HepG2 (cell line): ENCODE results near the gene EIF5. TPM values are rescaled to one million over a fixed set of nuclear protein-coding genes. Genes with fewer than 3 reads are reported as not detected.

Experiments
- EHMT2 ChIP-seq: fragments of 200-600 bp; sonication (generic); IDR thresholded peaks from 2 replicates; pipeline ENCODE4 v1.7.0; 2017; ENCODE audit warnings: antibody characterized with exemption, low read depth, low read length, borderline replicate concordance
- JUND ChIP-seq: sonication (generic); formaldehyde crosslinking; IDR thresholded peaks from 2 replicates; pipeline ENCODE4 v1.8.0; 2022; ENCODE audit warnings: mild to moderate bottlenecking, missing genetic modification reagents
- KAT8 ChIP-seq: IDR thresholded peaks from 2 replicates; pipeline ENCODE4 v1.6.1; 2016; ENCODE audit warnings: missing genetic modification reagents, missing compliant biosample characterization
- MEF2D ChIP-seq: sonication (generic); formaldehyde crosslinking; IDR thresholded peaks from 2 replicates; pipeline ENCODE4 v1.5.1; 2020; ENCODE audit warnings: mild to moderate bottlenecking, missing genetic modification reagents
- PHB2 ChIP-seq: fragments of 450-650 bp; IDR thresholded peaks from 2 replicates; pipeline ENCODE4 v1.6.1; 2018; ENCODE audit not compliant: partially characterized antibody
- PHF5A ChIP-seq: IDR thresholded peaks from one replicate; pipeline ENCODE4 v1.6.1; 2018; ENCODE audit warnings: low read depth, missing genetic modification reagents; ENCODE audit not compliant: unreplicated experiment
- ZFAT ChIP-seq: sonication (generic); formaldehyde crosslinking; conservative IDR thresholded peaks from 2 replicates; pipeline ENCODE4 v1.8.1; 2023; ENCODE audit warnings: missing genetic modification reagents, inconsistent platforms
- ZMYM4 ChIP-seq: sonication (generic); formaldehyde crosslinking; IDR thresholded peaks from 2 replicates; pipeline ENCODE4 v1.8.1; 2023; ENCODE audit warnings: mild to moderate bottlenecking, missing genetic modification reagents
- ZNF44 ChIP-seq: sonication (generic); formaldehyde crosslinking; IDR thresholded peaks from 2 replicates; pipeline ENCODE4 v1.5.1; 2020; ENCODE audit warnings: mild to moderate bottlenecking, missing genetic modification reagents
- ZNF460 ChIP-seq: sonication (generic); formaldehyde crosslinking; IDR thresholded peaks from 2 replicates; pipeline ENCODE4 v1.5.1; 2020; ENCODE audit warnings: missing genetic modification reagents, mild to moderate bottlenecking, borderline replicate concordance
- ZNF496 ChIP-seq: sonication (generic); formaldehyde crosslinking; IDR thresholded peaks from 2 replicates; pipeline ENCODE4 v1.8.1; 2023; ENCODE audit warnings: mild to moderate bottlenecking, moderate library complexity, missing genetic modification reagents; ENCODE audit not compliant: insufficient replicate concordance
- ZNF562 ChIP-seq: sonication (generic); formaldehyde crosslinking; IDR thresholded peaks from 2 replicates; pipeline ENCODE4 v1.8.0; 2022; ENCODE audit warnings: missing genetic modification reagents, borderline replicate concordance
- ZNF652 ChIP-seq: IDR thresholded peaks from 2 replicates; pipeline ENCODE4 v1.6.1; 2016; ENCODE audit warnings: low read depth, borderline replicate concordance
- polyA plus RNA-seq, 8 experiments: library from polyadenylated mRNA; depleted of rRNA in 3 of 8; stranded (reverse) in 7 of 8; unstranded in 1 of 8; fragments of >200 nt; fragmentation: Illumina TruSeq in 4 of 8; extraction: Trizol in 4 of 8; gene quantifications; 2 replicates each; pipeline versions ENCODE4 v1.2.1 to v1.2.3, GENCODE V29; 2011 to 2016; ENCODE audit warnings: low read depth in 4 of 8, missing spikeins in 1 of 8, mixed read lengths in 1 of 8; ENCODE audit not compliant: insufficient read depth in 1 of 8
- total RNA-seq, 5 experiments: library from RNA; depleted of rRNA; stranded (reverse); fragments of >200 nt; fragmentation: Illumina TruSeq; extraction: Trizol; gene quantifications; 2 replicates each; pipeline ENCODE4 v1.2.3, GENCODE V29; 2016; ENCODE audit warnings: low read depth in 1 of 5
- TF ChIP-seq, protein P1 (sequence below): sonication (generic); formaldehyde crosslinking; IDR thresholded peaks from 2 replicates; pipeline ENCODE4 v1.4.0; 2020; ENCODE audit warnings: mild to moderate bottlenecking, missing genetic modification reagents, borderline replicate concordance
- TF ChIP-seq, protein P2 (sequence below): sonication (generic); formaldehyde crosslinking; IDR thresholded peaks from 2 replicates; pipeline ENCODE4 v1.4.0; 2020; ENCODE audit warnings: missing genetic modification reagents
- TF ChIP-seq, protein P3 (sequence below): IDR thresholded peaks from 2 replicates; pipeline ENCODE4 v1.6.1; 2012; ENCODE audit warnings: inconsistent platforms
- TF ChIP-seq, protein P4 (sequence below): sonication (generic); formaldehyde crosslinking; IDR thresholded peaks from 2 replicates; pipeline ENCODE4 v1.4.0; 2020; ENCODE audit warnings: mild to moderate bottlenecking, missing genetic modification reagents, borderline replicate concordance
- TF ChIP-seq, protein P5 (sequence below): sonication (generic); formaldehyde crosslinking; IDR thresholded peaks from 2 replicates; pipeline ENCODE4 v1.8.1; 2023; ENCODE audit warnings: missing genetic modification reagents, mild to moderate bottlenecking, borderline replicate concordance
- TF ChIP-seq, protein P6 (sequence below): IDR thresholded peaks from 2 replicates; pipeline ENCODE4 v1.6.1; 2016; ENCODE audit warnings: missing compliant biosample characterization, missing genetic modification reagents, borderline replicate concordance

The EIF5 gene
- total and polyA plus RNA-seq, 2 of the 13 experiments (the other 11 are each of a cell fraction or from before 2014, with no cell fraction given), result 189 to 281 TPM

DNA sequence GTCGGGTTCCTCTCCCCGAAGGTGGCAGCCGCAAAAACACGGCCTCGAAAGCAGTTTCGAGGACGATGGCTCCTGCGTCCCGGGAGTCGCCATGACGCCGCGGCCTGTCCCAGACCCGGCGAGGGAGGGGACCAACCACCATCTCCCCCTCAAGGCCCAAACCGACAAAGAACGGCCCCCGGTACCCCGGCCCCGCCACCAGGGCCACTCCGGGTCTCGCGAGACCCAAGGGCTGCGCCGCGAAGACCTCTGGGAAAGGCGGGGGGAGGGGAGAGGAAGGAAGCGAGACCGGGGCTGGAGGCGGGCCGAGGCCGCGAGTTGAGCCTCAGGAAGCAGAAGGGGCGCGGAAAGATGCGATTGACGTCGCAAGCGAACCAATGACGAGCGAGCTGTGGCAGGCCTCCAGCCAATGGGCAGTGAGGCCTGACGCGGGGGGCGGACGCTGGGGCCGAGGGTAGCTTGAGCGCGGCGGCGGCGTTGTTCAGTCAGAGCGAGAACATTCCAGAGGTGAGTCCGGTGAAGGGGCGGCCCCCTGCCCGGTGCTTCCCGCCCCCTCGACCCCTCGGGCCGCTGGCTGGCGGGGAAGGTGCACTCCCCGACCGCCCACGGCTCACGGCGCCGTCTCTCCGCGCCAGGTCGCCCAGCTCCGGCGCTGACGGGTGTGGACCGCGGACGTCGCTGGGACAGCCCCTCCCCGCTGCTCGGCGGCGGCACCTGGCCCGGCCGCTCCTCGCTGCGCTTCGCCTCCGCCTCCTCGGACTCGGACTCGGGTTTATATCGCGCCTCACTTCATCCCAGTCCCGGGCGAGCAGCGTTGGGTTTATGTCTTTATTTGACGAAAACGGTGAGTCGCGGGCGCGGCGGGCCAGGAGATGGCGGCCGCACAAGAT lies at the start of gene EIF5 (continued):
- TF ChIP-seq, protein P1, sequence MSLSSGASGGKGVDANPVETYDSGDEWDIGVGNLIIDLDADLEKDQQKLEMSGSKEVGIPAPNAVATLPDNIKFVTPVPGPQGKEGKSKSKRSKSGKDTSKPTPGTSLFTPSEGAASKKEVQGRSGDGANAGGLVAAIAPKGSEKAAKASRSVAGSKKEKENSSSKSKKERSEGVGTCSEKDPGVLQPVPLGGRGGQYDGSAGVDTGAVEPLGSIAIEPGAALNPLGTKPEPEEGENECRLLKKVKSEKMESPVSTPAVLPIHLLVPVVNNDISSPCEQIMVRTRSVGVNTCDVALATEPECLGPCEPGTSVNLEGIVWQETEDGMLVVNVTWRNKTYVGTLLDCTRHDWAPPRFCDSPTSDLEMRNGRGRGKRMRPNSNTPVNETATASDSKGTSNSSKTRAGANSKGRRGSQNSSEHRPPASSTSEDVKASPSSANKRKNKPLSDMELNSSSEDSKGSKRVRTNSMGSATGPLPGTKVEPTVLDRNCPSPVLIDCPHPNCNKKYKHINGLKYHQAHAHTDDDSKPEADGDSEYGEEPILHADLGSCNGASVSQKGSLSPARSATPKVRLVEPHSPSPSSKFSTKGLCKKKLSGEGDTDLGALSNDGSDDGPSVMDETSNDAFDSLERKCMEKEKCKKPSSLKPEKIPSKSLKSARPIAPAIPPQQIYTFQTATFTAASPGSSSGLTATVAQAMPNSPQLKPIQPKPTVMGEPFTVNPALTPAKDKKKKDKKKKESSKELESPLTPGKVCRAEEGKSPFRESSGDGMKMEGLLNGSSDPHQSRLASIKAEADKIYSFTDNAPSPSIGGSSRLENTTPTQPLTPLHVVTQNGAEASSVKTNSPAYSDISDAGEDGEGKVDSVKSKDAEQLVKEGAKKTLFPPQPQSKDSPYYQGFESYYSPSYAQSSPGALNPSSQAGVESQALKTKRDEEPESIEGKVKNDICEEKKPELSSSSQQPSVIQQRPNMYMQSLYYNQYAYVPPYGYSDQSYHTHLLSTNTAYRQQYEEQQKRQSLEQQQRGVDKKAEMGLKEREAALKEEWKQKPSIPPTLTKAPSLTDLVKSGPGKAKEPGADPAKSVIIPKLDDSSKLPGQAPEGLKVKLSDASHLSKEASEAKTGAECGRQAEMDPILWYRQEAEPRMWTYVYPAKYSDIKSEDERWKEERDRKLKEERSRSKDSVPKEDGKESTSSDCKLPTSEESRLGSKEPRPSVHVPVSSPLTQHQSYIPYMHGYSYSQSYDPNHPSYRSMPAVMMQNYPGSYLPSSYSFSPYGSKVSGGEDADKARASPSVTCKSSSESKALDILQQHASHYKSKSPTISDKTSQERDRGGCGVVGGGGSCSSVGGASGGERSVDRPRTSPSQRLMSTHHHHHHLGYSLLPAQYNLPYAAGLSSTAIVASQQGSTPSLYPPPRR (CRISPR knock-in tag), result no peak; the same call in 1 of the 2 replicates
- TF ChIP-seq MEF2D (peak; percentile 53; the same call in 1 of the 2 replicates), ZNF562 (CRISPR knock-in tag) (no peak), PHB2 (no peak), JUND (CRISPR knock-in tag) (0 out of 2 replicates have a peak, but pooled peaks have one; percentile 51), KAT8 (CRISPR knock-in tag) (peak; percentile 93), ZNF652 (CRISPR knock-in tag) (no peak), ZNF496 (CRISPR knock-in tag) (no peak), ZMYM4 (no peak; the same call in none of the 2 replicates), ZNF44 (no peak), EHMT2 (no peak), ZNF460 (CRISPR knock-in tag) (no peak), PHF5A (CRISPR knock-in tag) (no peak), ZFAT (CRISPR knock-in tag) (no peak)
- TF ChIP-seq, protein P2, sequence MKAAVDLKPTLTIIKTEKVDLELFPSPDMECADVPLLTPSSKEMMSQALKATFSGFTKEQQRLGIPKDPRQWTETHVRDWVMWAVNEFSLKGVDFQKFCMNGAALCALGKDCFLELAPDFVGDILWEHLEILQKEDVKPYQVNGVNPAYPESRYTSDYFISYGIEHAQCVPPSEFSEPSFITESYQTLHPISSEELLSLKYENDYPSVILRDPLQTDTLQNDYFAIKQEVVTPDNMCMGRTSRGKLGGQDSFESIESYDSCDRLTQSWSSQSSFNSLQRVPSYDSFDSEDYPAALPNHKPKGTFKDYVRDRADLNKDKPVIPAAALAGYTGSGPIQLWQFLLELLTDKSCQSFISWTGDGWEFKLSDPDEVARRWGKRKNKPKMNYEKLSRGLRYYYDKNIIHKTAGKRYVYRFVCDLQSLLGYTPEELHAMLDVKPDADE, result peak; percentile 81; the same call in 1 of the 2 replicates
- TF ChIP-seq, protein P3, sequence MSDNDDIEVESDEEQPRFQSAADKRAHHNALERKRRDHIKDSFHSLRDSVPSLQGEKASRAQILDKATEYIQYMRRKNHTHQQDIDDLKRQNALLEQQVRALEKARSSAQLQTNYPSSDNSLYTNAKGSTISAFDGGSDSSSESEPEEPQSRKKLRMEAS, result peak; percentile 72
- TF ChIP-seq, protein P4, sequence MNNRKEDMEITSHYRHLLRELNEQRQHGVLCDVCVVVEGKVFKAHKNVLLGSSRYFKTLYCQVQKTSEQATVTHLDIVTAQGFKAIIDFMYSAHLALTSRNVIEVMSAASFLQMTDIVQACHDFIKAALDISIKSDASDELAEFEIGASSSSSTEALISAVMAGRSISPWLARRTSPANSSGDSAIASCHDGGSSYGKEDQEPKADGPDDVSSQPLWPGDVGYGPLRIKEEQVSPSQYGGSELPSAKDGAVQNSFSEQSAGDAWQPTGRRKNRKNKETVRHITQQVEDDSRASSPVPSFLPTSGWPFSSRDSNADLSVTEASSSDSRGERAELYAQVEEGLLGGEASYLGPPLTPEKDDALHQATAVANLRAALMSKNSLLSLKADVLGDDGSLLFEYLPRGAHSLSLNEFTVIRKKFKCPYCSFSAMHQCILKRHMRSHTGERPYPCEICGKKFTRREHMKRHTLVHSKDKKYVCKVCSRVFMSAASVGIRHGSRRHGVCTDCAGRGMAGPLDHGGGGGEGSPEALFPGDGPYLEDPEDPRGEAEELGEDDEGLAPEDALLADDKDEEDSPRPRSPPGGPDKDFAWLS, result no peak
- TF ChIP-seq, protein P5, sequence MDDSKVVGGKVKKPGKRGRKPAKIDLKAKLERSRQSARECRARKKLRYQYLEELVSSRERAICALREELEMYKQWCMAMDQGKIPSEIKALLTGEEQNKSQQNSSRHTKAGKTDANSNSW (CRISPR knock-in tag), result no peak; the same call in 1 of the 2 replicates
- TF ChIP-seq, protein P6, sequence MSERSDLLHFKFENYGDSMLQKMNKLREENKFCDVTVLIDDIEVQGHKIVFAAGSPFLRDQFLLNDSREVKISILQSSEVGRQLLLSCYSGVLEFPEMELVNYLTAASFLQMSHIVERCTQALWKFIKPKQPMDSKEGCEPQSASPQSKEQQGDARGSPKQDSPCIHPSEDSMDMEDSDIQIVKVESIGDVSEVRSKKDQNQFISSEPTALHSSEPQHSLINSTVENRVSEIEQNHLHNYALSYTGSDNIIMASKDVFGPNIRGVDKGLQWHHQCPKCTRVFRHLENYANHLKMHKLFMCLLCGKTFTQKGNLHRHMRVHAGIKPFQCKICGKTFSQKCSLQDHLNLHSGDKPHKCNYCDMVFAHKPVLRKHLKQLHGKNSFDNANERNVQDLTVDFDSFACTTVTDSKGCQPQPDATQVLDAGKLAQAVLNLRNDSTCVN (CRISPR knock-in tag), result no peak
